SK-N-SH treated with all-trans-retinoic acid at 6 μM for 48 hours (cell line): ENCODE data around the gene CXCL17.

Experiments
- ESRRG ChIP-seq: fragments of 250-450 bp; sonication (Bioruptor Pico); IDR thresholded peaks from 2 replicates; pipeline ENCODE4 v1.6.1; 2021; ENCODE audit warnings: mild to moderate bottlenecking
- PATZ1 ChIP-seq: fragments of 250-450 bp; sonication (Bioruptor Pico); IDR thresholded peaks from 2 replicates; pipeline ENCODE4 v1.8.0; 2020; ENCODE audit warnings: mild to moderate bottlenecking, moderate library complexity, borderline replicate concordance
- ZFP3 ChIP-seq: fragments of 250-450 bp; sonication (Bioruptor Pico); IDR thresholded peaks from 2 replicates; pipeline ENCODE4 v1.5.0; 2020; ENCODE audit warnings: mild to moderate bottlenecking, moderate library complexity
- ZNF70 ChIP-seq: fragments of 450-650 bp; formaldehyde crosslinking; IDR thresholded peaks from 2 replicates; pipeline ENCODE4 v1.5.0; 2020; ENCODE audit warnings: mild to moderate bottlenecking, moderate library complexity

- TF ChIP-seq PATZ1 (no peak), ZNF70 (CRISPR knock-in tag) (no peak), ESRRG (CRISPR knock-in tag) (no peak), ZFP3 (no peak)
Observed at GRCh38 chr19:42467183-42467760, 24.5 kb upstream of the CXCL17 start.
